ENCODE data around the gene ZNF768.

DNA sequence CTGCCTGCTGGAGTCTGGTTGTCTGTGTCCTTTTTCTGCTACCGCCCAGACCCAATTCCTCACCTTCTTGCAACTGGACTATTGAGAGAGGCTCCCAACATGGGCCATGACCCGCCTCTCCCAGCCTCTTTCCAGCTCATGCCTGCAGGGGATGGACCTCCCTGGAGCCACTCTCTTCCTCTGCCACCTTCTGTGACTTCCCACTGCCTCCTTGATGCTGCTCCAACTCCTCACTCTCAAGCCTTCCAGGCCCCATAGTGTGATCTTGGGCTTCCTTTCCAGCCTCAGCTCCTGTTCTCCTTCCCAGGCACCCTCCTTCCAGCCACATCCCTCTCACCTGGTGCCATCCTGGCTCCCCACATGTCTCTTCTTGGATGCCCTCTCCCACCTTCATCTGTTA, 11.1 kb downstream of the ZNF768 start:
- TF ChIP-seq CTCF (IDR thresholded peaks at IDR 0.05) (no peak), POLR2A (IDR thresholded peaks at IDR 0.05) (no peak)
